Lower lobe of right lung (tissue), 2 donors: ENCODE data around the gene SAV1. TPM values are rescaled to one million over a fixed set of nuclear protein-coding genes. Genes with fewer than 3 reads are reported as not detected.

Experiments used
- ATAC-seq, 2 donors: fragments of 200-7000 bp; cut with Tn5 transposase; one replicate each; pipeline ENCODE4 v1.9.1; 2020 to 2022; ENCODE audit warnings: mild to moderate bottlenecking in 2 of 2, moderate library complexity in 2 of 2
- DNase-seq: peaks from one replicate; pipeline ENCODE4 v3.0.0-alpha.2; 2020
- H3K27ac ChIP-seq: fragments of 200-600 bp; one replicate; pipeline ENCODE4 v1.8.0; 2022
- H3K27me3 ChIP-seq: fragments of 200-600 bp; one replicate; pipeline ENCODE4 v1.8.0; 2022; ENCODE audit warnings: low read depth
- H3K36me3 ChIP-seq: fragments of 200-600 bp; one replicate; pipeline ENCODE4 v1.8.0; 2022; ENCODE audit warnings: mild to moderate bottlenecking
- H3K4me1 ChIP-seq: fragments of 200-600 bp; one replicate; pipeline ENCODE4 v1.8.0; 2022
- H3K4me3 ChIP-seq: fragments of 200-600 bp; one replicate; pipeline ENCODE4 v1.8.0; 2022; ENCODE audit warnings: mild to moderate bottlenecking
- H3K9me3 ChIP-seq: fragments of 200-600 bp; one replicate; pipeline ENCODE4 v1.8.0; 2022
- intact Hi-C: fragments of 100-400 bp; cut with DNase I; formaldehyde crosslinking; loops from one replicate; pipeline ENCODE4 v1.11.0; 2022
- total RNA-seq: library from RNA; stranded (reverse); fragmentation: NEBNext Ultra II Directional; extraction: Animal tissue kit (Norgen Biotek cat#: 25700); gene quantifications from one replicate; pipeline ENCODE4 v1.2.1, GENCODE V29; 2021
- TF ChIP-seq, protein P1 (sequence below): fragments of 200-600 bp; IDR thresholded peaks from one replicate; pipeline ENCODE4 v1.8.0; 2022; ENCODE audit warnings: antibody characterized with exemption, mild to moderate bottlenecking
- donor health status: DM: no; HTN: yes; CAD: no; lungs with severe emphysema.

Gene SAV1
- total RNA-seq, 1 donor from 2014 or later, result 39.3 TPM

DNA sequence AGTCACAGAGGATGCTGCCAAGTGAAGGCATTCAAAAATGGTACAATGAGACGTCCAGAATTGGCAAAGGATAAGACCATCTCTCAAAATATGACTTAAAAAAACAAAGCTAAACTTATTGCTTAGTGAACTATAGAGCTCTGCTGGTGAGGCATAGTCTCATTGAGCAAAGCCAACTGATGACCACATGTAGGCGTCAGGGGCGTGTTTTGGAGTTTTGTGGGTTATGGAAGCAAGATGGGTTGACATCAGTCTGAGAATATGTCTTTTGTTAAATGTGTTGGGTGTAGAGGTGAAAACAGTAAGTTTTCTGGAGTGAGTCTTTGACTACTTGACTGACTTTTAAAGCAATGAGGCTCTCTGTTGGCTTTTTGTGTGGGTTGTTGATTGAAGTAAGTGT, 60.9 kb downstream of the SAV1 start:
- no peak overlapping the region for H3K4me3 ChIP-seq
- ATAC-seq, result no peak
- H3K27ac ChIP-seq, result no peak overlapping the region
- no peaks in the 10 kb centered on the region for H3K9me3 ChIP-seq
- intact Hi-C loops, result no loop called here
- H3K27me3 ChIP-seq, result no peaks in the 10 kb centered on the region
- H3K36me3 ChIP-seq, result no peaks in the 10 kb centered on the region
- DNase-seq, result no peak
- TF ChIP-seq, protein P1, sequence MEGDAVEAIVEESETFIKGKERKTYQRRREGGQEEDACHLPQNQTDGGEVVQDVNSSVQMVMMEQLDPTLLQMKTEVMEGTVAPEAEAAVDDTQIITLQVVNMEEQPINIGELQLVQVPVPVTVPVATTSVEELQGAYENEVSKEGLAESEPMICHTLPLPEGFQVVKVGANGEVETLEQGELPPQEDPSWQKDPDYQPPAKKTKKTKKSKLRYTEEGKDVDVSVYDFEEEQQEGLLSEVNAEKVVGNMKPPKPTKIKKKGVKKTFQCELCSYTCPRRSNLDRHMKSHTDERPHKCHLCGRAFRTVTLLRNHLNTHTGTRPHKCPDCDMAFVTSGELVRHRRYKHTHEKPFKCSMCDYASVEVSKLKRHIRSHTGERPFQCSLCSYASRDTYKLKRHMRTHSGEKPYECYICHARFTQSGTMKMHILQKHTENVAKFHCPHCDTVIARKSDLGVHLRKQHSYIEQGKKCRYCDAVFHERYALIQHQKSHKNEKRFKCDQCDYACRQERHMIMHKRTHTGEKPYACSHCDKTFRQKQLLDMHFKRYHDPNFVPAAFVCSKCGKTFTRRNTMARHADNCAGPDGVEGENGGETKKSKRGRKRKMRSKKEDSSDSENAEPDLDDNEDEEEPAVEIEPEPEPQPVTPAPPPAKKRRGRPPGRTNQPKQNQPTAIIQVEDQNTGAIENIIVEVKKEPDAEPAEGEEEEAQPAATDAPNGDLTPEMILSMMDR, result no peak
- no peaks in the 10 kb centered on the region for H3K4me1 ChIP-seq

DNA sequence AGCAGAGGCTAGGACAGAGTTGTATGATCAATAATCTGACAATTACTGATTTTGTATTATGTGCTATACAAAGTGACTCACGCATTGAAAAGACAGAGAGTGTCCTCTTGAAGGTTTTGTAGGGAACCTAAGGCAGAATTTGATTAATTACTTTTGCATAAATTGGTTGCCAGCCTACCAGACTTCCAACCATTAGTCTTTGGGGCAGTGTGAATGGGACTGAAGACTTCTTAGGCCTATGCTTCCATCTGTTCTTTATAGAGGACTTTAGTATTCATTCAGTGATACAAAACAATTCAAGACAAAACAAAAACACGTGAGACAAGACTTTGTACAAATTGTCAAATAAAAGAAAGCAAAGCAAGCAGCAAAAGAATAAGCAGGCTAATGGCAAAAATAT, 61.6 kb downstream of the SAV1 start:
- no peak for DNase-seq
- intact Hi-C loops, result no loop called here
- TF ChIP-seq, protein P1, result no peak
- Histone ChIP-seq H3K9me3 (no peaks in the 10 kb centered on the region), H3K4me1 (no peaks in the 10 kb centered on the region), H3K36me3 (no peaks in the 10 kb centered on the region), H3K27me3 (no peaks in the 10 kb centered on the region), H3K27ac (no peak overlapping the region), H3K4me3 (no peak overlapping the region)
- ATAC-seq, result no peak

DNA sequence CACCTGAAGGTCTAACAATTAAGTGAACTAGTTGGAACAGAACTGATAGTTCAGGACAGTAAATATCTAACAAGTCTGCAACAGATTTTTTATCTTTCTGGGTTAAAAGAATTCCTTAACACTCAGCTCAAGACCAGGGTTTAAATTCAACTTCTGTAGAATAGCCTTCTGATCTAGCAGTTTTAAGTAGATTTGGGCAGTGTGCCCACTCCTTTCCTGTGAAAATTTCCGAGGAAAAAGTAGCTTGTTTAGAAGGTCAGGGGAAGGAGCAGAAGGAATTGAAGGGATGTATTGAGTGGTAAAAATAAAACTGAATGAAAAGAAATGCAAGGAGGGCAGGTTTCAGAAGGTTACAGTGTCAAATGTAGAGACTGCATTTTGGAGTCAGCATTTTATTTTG, 62.3 kb downstream of the SAV1 start:
- intact Hi-C loops, result no loop called here

DNA sequence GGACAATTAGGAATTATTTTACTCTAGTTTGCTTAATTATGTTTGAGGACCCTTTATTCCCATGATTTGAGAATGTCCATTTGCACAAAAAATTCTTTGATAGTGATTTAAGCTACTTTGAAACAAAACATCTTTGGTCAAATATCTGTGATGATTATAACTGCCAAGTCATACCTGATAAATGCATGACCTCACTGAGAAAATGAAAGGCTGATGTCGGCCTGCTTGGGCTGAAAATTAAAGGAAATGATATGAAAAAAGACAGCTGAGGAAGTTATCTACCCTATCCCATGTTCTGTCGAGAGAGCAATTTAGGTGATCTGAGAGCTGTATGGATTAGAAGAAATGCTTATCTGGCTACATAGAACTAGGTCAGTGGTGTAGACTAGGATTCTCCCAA, 64.5 kb downstream of the SAV1 start:
- H3K9me3 ChIP-seq, result no peaks in the 10 kb centered on the region
- H3K27me3 ChIP-seq, result no peaks in the 10 kb centered on the region
- H3K4me3 ChIP-seq, result no peak overlapping the region
- intact Hi-C loops, result no loop called here
- H3K4me1 ChIP-seq, result no peaks in the 10 kb centered on the region
- no peak for ATAC-seq
- H3K36me3 ChIP-seq, result no peaks in the 10 kb centered on the region
- no peak overlapping the region for H3K27ac ChIP-seq
- TF ChIP-seq, protein P1, result no peak
- DNase-seq, result no peak

More for the DNA sequence above, 62.3 kb downstream of the SAV1 start:
- no peaks in the 10 kb centered on the region for H3K4me1 ChIP-seq
- H3K4me3 ChIP-seq, result no peak overlapping the region
- TF ChIP-seq, protein P1, result no peak
- no peak for DNase-seq
- H3K36me3 ChIP-seq, result no peaks in the 10 kb centered on the region
- H3K9me3 ChIP-seq, result no peaks in the 10 kb centered on the region
- no peak for ATAC-seq
- no peaks in the 10 kb centered on the region for H3K27me3 ChIP-seq
- H3K27ac ChIP-seq, result no peak overlapping the region

DNA sequence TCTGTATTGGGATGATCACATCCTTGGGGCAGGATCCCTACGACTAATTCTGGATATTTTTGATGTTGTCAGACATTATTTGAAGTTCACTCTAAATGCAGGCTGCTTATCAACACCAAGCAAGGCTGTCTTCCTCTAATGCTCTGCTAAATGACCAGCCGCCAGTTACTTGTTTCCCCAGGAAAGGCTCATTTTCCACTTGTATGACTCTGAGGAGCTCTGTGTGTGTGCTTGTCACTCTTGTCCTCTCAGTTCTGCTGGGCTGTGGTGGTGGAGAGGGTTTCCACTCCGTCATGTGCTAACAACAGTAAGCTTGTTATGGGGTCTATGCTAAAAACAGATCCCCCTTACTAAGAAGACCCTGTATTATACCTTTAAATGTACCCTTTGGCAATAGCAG, 66.1 kb downstream of the SAV1 start:
- no peaks in the 10 kb centered on the region for H3K4me1 ChIP-seq

More for the DNA sequence above, 66.1 kb downstream of the SAV1 start:
- H3K36me3 ChIP-seq, result no peaks in the 10 kb centered on the region
- DNase-seq (no peak), ATAC-seq (no peak)
- no peak overlapping the region for H3K27ac ChIP-seq
- no peaks in the 10 kb centered on the region for H3K27me3 ChIP-seq
- intact Hi-C loops, result no loop called here
- H3K4me3 ChIP-seq, result no peak overlapping the region
- no peaks in the 10 kb centered on the region for H3K9me3 ChIP-seq
- TF ChIP-seq, protein P1, result no peak
